Measurements from ENCODE around the gene OLFM1. TPM values are rescaled to one million over a fixed set of nuclear protein-coding genes. Genes with fewer than 3 reads are reported as not detected.

Gene OLFM1
- total and polyA plus RNA-seq, 4 donors: 2.0 to 5.9 (median 4.4) TPM

GRCh38 chr9:135116371-135116770 is 28.9 kb downstream of the OLFM1 start:
- WGBS: 87% methylated on average over 4 of the region's 4 CpGs
- DNase-seq (ENCODE audit: low spot score): no peak
- Histone ChIP-seq H3K9ac (ENCODE audit: low read depth in 1 of 2, low read length in 2 of 2) (no peak overlapping the region), H3K36me3 (ENCODE audit: control insufficient read depth in 4 of 4, insufficient read depth in 3 of 4, low read depth in 1 of 4, low read length in 3 of 4) (no peaks in the 10 kb centered on the region), H3K27me3 (ENCODE audit: control insufficient read depth in 4 of 4, insufficient read depth in 4 of 4, low read length in 3 of 4) (no peaks in the 10 kb centered on the region), H3K4me1 (ENCODE audit: control insufficient read depth in 4 of 4, insufficient read depth in 4 of 4, low read length in 3 of 4) (no peaks in the 10 kb centered on the region), H3K4me3 (ENCODE audit: low read depth in 1 of 3, low read length in 3 of 3) (no peak overlapping the region), H3K9me3 (ENCODE audit: control insufficient read depth in 4 of 4, low read length in 3 of 4) (peaks cover 0 to 2% (median 0%) of the 10 kb centered on the region in 4 donors), H3K27ac (ENCODE audit: low read depth in 1 of 2, low read length in 2 of 2) (no peak overlapping the region)
- no peak for TF ChIP-seq FOXA1 (IDR thresholded peaks at IDR 0.05)
- TF ChIP-seq SP1 (IDR thresholded peaks at IDR 0.05): no peak
- no peak for TF ChIP-seq FOXA2 (IDR thresholded peaks at IDR 0.05)
- TF ChIP-seq YY1 (IDR thresholded peaks at IDR 0.05): no peak

- Histone ChIP-seq H3K36me3 (ENCODE audit: control insufficient read depth in 4 of 4, insufficient read depth in 3 of 4, low read depth in 1 of 4, low read length in 3 of 4) (no peaks in the 10 kb centered on the region), H3K9me3 (ENCODE audit: control insufficient read depth in 4 of 4, low read length in 3 of 4) (peaks cover 0 to 2% (median 0%) of the 10 kb centered on the region in 4 donors), H3K9ac (ENCODE audit: low read depth in 1 of 2, low read length in 2 of 2) (no peak overlapping the region), H3K27ac (ENCODE audit: low read depth in 1 of 2, low read length in 2 of 2) (no peak overlapping the region), H3K4me3 (ENCODE audit: low read depth in 1 of 3, low read length in 3 of 3) (no peak overlapping the region), H3K4me1 (ENCODE audit: control insufficient read depth in 4 of 4, insufficient read depth in 4 of 4, low read length in 3 of 4) (no peaks in the 10 kb centered on the region), H3K27me3 (ENCODE audit: control insufficient read depth in 4 of 4, insufficient read depth in 4 of 4, low read length in 3 of 4) (no peaks in the 10 kb centered on the region)
- WGBS: 84% methylated on average over 9 of the region's 9 CpGs
- no peak for TF ChIP-seq JUND (IDR thresholded peaks at IDR 0.05)
- TF ChIP-seq FOXA2 (IDR thresholded peaks at IDR 0.05): no peak
- no peak for TF ChIP-seq TAF1 (conservative IDR thresholded peaks at IDR 0.05)
- TF ChIP-seq NR2F2 (IDR thresholded peaks at IDR 0.05): no peak
- TF ChIP-seq FOXA1 (IDR thresholded peaks at IDR 0.05): no peak
- no peak for TF ChIP-seq HNF4G (IDR thresholded peaks at IDR 0.05)
- no peak for TF ChIP-seq ZBTB33 (IDR thresholded peaks at IDR 0.05)
- TF ChIP-seq HNF4A (conservative IDR thresholded peaks at IDR 0.05): no peak
- no peak for TF ChIP-seq EGR1 (IDR thresholded peaks at IDR 0.05; ENCODE audit: low read depth in 2 of 2)
- TF ChIP-seq REST (IDR thresholded peaks at IDR 0.05): no peak
- TF ChIP-seq SP1 (IDR thresholded peaks at IDR 0.05): no peak
- TF ChIP-seq MAX (IDR thresholded peaks at IDR 0.05): no peak
- TF ChIP-seq ATF3 (IDR thresholded peaks at IDR 0.05): no peak
- TF ChIP-seq CTCF (IDR thresholded peaks at IDR 0.05; ENCODE audit: low read depth, low read length, missing input control): no peak
- TF ChIP-seq YY1 (IDR thresholded peaks at IDR 0.05): no peak
- TF ChIP-seq RXRA (IDR thresholded peaks at IDR 0.05): no peak
- no peak for DNase-seq (ENCODE audit: low spot score)
Measured at GRCh38 chr9:135116881-135117280, 29.4 kb downstream of the OLFM1 start.

All from liver (tissue), 9 donors.